ENCODE results near the gene FKBP9. TPM values are rescaled to one million over a fixed set of nuclear protein-coding genes. Genes with fewer than 3 reads are reported as not detected.
"Not testable (repeated sequence)": the region's sequence is repeated elsewhere in the genome, so short reads cannot be mapped to it uniquely, and the experiment has no call there.

FKBP9 gene
- polyA plus RNA-seq, 6 donors from 2014 or later, result 0.44 to 1.00 (median 0.71) TPM; not detected in 1

DNA sequence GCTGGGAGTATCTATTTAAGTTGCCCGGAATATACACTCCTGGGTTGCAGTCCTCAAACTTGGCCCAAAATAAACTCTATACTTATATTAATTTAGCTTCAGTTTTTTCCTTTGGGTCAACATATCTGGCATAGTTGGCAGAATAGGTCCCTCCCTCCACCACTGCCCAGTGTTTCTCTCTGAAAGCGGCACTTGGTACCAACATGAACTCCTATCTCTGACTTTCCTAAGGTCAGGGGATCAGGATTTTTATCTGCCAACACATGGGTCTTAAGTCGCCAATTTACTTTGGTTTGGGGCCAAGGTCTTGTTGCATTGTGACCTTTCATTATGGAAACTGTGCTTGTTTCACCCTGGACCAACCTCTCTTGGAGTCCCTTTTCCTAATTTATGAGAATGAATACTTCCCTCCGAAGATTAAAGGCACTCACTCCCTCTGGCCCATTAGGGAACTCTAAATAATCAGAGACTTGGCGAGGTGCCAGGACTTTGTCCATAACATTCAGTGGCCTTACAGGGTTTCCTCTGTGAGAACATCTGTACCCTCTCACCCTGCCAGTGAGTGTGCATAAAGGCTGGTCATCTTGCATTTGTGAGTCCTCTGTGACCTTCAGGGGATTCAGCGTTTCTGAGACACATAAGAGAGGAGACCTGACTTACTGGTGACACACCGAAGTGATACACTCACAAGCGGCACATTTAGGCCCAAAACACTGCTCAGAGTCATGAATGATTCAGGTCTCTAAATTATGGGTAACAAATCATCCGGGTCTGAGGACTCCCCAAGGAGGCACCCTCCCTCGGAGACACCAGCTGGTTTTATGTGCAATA, 19.7 kb upstream of the FKBP9 start:
- Mint-ChIP-seq H3K4me3 (peak overlapping the region in 1 of 8 donors; percentile 61), H3K27me3 (no peaks in the 10 kb centered on the region), H3K4me1 (peaks cover 19 to 52% (median 28%) of the 10 kb centered on the region in 3 donors), H3K36me3 (no peaks in the 10 kb centered on the region), H3K27ac (no peak overlapping the region), H3K9me3 (no peaks in the 10 kb centered on the region)
- ATAC-seq (ENCODE audit: low read depth in 2 of 2) (no peak), DNase-seq (no peak)

DNA sequence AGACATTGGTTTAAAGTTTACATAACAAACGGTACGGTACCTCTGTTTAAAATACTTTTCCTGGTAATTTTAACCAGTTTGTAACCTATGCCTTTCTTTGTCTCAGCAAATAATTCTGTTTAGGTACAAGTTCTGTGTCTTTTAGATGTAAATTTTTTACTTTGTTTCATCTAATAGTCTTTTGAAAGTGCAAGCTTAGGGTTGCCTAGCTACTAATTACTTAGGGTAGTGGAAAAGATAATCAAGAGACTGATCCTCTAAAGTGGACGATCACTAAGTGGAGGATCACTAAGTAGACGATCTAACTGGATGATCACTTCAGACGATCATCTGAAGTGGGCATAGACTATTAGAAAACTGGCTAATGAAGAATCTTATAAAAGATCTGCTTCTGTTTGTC, 16.1 kb upstream of the FKBP9 start:
- H3K27ac Mint-ChIP-seq, result no peak overlapping the region
- ATAC-seq (ENCODE audit: low read depth in 2 of 2) (no peak), DNase-seq (no peak)
- H3K4me3 Mint-ChIP-seq, result peak overlapping the region in 7 of 8 donors; percentile 94 to 99 (median 98)
- H3K9me3 Mint-ChIP-seq, result peaks cover 0 to 5% (median 0%) of the 10 kb centered on the region in 7 donors
- H3K27me3 Mint-ChIP-seq, result peaks cover 0 to 4% (median 0%) of the 10 kb centered on the region in 3 donors
- no peaks in the 10 kb centered on the region for H3K36me3 Mint-ChIP-seq
- H3K4me1 Mint-ChIP-seq, result peaks cover 19 to 46% (median 23%) of the 10 kb centered on the region in 3 donors

DNA sequence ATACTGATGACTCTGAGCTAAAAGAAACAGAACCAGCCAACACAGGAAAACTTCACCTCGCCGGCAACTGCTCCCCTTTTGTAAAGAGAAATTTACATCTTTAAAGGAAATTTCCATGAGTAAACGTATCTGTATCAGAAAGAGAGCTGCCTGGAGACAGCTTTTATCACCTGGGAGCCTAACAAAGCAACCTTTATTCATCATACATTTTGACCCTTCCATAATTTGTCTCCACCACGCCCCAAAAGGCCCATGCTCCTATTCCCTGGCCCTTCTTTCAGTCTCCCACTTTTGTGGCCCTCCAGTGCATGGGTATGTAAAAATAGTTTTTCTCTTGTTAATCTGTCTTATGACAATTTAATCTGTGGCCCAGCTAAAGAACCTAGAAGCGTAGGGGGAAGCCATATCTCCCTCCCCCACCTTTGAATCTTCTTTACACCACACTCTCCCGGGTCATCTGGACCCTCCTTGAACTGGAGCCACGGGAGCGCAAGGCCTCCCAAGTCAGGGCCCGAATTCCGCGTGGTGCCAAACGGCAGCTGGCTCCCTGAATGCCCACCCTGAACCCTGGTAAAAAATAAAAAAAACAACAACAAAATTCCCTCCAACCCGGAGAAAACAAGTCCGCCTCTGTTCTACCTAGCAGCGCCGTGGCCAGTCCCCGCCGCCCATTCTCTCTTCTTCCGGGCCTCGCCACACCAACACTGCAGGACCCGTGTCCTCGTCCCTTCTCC, 15.4 kb upstream of the FKBP9 start:
- H3K9me3 Mint-ChIP-seq, result peaks cover 0 to 5% (median 0%) of the 10 kb centered on the region in 7 donors
- DNase-seq (no peak), ATAC-seq (ENCODE audit: low read depth in 2 of 2) (no peak)
- H3K4me3 Mint-ChIP-seq, result peak overlapping the region; percentile 94 to 100 (median 98)
- H3K27ac Mint-ChIP-seq, result peak overlapping the region; percentile 46 to 99 (median 94)
- peaks cover 0 to 4% (median 0%) of the 10 kb centered on the region in 3 donors for H3K27me3 Mint-ChIP-seq
- no peaks in the 10 kb centered on the region for H3K36me3 Mint-ChIP-seq
- peaks cover 19 to 39% (median 23%) of the 10 kb centered on the region in 3 donors for H3K4me1 Mint-ChIP-seq

DNA sequence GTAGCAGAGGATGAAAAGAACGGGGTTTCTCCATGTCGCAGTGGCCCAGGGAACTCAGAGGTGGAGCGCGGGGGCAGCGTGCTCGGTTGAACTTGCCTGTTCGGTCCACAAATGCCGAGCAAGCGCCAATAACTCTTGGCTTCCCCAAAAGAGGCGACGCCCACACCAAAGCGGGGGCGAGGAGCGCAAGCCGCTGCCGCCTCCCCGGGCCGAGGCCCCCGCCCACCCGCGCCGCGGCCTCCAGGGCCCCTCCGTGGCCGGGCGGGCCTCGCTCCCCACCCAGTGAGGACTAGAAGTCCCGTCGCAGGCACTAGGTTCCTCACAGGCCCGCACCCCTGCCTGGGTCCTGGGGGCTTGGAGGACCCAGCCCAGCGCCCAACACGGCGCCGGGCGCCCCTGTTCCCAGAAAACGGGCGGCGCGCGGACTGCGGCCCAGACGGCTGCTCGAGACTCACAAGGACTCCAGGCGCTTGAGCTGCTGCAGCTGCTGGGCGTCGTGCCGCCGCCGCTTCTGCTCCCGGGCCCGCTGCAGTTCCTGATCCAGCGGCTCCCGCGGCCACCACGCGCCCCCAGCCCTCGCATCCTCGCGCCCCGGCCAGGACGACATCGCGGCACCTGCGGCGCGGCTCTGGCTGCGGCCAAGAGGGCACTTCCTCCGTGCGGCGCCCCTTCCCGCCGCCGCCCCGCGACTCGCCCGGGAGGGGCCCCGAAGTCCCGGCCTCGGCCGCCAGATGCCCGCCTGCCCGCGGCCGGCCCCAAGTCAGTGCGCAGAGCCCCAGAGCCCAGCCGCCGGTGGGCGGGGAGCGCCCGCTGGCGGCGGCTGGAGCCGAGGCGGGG, 14.6 kb upstream of the FKBP9 start:
- H3K9me3 Mint-ChIP-seq, result peaks cover 0 to 11% (median 5%) of the 10 kb centered on the region in 7 donors
- ATAC-seq (ENCODE audit: low read depth in 2 of 2) (peak; percentile 79 to 82), DNase-seq (peak; percentile 75)
- peak overlapping the region; percentile 94 to 100 (median 98) for H3K4me3 Mint-ChIP-seq
- peak overlapping the region; percentile 46 to 99 (median 94) for H3K27ac Mint-ChIP-seq
- peaks cover 19 to 34% (median 23%) of the 10 kb centered on the region in 3 donors for H3K4me1 Mint-ChIP-seq
- H3K36me3 Mint-ChIP-seq, result peaks cover 0 to under 1% of the 10 kb centered on the region in 2 donors
- peaks cover 0 to 4% (median 0%) of the 10 kb centered on the region in 3 donors for H3K27me3 Mint-ChIP-seq

DNA sequence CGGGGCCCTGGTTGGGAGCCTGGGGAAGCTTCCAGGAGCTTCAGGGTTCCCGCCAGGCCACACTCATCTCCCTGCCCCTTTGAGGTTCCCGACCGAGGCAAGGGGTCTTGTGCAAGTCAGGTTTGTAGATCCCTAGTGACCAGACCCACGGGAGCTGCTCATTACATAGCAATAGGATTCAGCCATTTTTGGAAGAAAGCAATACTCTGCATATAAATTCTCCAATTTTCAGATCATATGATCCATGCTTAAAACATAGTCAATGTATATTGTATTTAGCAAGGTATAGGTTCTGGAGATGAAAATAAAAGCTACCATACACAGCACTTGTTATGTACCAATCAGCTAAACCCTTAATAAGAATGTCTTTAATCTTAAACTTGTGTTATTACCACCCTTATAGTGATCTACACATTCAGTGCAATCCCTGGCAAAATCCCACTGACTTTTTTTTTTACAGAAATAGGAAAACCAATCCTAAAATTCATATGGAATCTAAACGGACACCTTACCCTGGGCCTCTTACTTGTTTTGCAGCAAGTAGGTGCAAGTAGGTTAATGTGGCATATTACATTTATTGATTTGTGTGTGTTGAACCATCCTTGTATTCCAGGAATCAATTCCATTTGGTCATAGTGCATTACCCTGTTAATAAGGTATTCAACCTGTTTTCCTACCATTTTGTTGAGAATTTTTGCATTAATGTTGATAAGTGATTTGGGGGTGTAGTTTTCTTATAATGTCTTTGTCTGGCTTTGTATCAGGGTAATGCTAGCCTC, 13.8 kb upstream of the FKBP9 start:
- no peak for DNase-seq
- ATAC-seq (ENCODE audit: low read depth in 2 of 2), result no peak
- Mint-ChIP-seq H3K4me1 (peaks cover 19 to 26% (median 23%) of the 10 kb centered on the region in 3 donors), H3K27me3 (peaks cover 0 to 5% (median 0%) of the 10 kb centered on the region in 3 donors), H3K36me3 (peaks cover 0 to 8% of the 10 kb centered on the region in 2 donors), H3K9me3 (peaks cover 5 to 19% (median 13%) of the 10 kb centered on the region in 7 donors), H3K27ac (peak overlapping the region in 1 of 6 donors; percentile 27), H3K4me3 (peak overlapping the region; percentile 74 to 99 (median 90))

DNA sequence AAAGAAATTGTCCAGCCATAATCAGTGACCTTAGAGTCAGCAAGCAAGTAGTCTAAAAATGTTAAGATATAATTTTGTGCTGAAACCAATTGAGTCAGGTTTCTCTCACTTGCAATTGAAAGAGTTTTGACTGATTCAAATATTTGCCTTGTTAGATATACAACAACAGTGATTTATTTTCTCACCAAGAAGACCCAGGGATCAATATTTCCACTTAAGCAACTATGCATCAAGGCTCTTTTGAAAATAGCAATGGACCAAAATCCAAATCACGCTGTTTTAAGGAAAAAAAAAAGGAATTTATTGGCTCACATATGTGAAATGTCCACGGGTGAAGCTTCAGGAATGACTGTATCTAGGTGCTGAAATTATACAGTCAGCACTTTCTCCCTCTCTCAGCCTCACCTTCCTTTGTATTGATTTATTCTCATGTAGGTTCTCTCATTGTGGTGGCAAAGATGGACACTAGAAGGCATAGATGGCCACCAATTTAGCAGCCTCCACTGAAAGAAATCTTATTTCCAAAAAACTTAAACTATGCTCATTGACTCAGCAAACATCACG, 9.7 kb upstream of the FKBP9 start:
- ATAC-seq (ENCODE audit: low read depth in 2 of 2) (no peak), DNase-seq (no peak)
- Mint-ChIP-seq H3K4me1 (no peaks in the 10 kb centered on the region), H3K27ac (no peak overlapping the region), H3K36me3 (peaks cover 0 to 15% of the 10 kb centered on the region in 2 donors), H3K4me3 (no peak overlapping the region), H3K27me3 (peaks cover 0 to 8% (median 0%) of the 10 kb centered on the region in 3 donors), H3K9me3 (peaks cover 9 to 24% (median 22%) of the 10 kb centered on the region in 7 donors)

DNA sequence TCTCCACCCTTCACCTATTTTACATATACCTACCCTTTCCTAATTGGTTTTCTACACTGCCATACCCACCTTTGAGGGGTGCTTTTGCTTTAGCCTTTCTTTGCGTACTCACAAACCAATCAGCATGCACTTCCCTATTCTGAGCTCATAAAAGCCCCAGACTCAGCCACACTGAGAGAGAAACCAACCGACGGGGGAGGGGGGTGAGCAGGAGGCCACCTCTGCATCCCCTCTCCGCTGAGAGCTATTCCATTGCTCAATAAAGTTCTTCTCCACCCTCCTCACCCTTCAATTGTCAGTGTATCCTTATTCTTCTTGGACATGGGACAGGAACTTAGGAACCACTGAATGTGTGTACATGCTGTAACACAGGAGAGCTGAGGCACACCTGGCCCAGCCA, 9.0 kb upstream of the FKBP9 start:
- H3K4me3 Mint-ChIP-seq, result no peak overlapping the region
- DNase-seq, result no peak
- peaks cover 0 to 15% of the 10 kb centered on the region in 2 donors for H3K36me3 Mint-ChIP-seq
- ATAC-seq (ENCODE audit: low read depth in 2 of 2), result no peak
- no peaks in the 10 kb centered on the region for H3K4me1 Mint-ChIP-seq
- H3K27ac Mint-ChIP-seq, result no peak overlapping the region
- H3K27me3 Mint-ChIP-seq, result peaks cover 0 to 8% (median 0%) of the 10 kb centered on the region in 3 donors
- peaks cover 9 to 24% (median 22%) of the 10 kb centered on the region in 7 donors for H3K9me3 Mint-ChIP-seq

DNA sequence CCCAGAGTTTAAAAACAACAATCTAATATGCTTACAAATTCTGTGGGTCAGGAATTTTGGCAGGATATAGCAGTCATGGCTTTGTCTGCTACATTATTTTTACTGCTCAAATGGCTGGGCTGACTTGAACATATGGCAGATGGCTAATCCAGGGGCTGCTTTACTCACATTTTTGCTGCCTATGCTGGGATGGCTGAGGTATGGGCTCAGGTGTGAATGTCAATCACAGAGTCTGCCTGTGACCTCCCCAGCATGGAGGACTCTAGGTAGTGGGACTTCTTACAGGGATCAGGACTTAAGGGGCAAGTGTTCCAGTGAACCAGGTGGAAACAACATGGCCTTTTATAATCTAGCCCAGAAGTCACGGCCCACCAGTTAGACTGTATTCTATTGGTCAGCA, 4.4 kb upstream of the FKBP9 start:
- Mint-ChIP-seq H3K27me3 (peaks cover under 1 to 7% (median 3%) of the 10 kb centered on the region in 3 donors), H3K9me3 (peaks cover 9 to 15% (median 11%) of the 10 kb centered on the region in 7 donors), H3K4me3 (no peak overlapping the region), H3K4me1 (peaks cover under 1 to 6% (median 2%) of the 10 kb centered on the region in 3 donors), H3K27ac (no peak overlapping the region), H3K36me3 (peaks cover 0 to 14% of the 10 kb centered on the region in 2 donors)
- ATAC-seq (ENCODE audit: low read depth in 2 of 2) (no peak), DNase-seq (no peak)

DNA sequence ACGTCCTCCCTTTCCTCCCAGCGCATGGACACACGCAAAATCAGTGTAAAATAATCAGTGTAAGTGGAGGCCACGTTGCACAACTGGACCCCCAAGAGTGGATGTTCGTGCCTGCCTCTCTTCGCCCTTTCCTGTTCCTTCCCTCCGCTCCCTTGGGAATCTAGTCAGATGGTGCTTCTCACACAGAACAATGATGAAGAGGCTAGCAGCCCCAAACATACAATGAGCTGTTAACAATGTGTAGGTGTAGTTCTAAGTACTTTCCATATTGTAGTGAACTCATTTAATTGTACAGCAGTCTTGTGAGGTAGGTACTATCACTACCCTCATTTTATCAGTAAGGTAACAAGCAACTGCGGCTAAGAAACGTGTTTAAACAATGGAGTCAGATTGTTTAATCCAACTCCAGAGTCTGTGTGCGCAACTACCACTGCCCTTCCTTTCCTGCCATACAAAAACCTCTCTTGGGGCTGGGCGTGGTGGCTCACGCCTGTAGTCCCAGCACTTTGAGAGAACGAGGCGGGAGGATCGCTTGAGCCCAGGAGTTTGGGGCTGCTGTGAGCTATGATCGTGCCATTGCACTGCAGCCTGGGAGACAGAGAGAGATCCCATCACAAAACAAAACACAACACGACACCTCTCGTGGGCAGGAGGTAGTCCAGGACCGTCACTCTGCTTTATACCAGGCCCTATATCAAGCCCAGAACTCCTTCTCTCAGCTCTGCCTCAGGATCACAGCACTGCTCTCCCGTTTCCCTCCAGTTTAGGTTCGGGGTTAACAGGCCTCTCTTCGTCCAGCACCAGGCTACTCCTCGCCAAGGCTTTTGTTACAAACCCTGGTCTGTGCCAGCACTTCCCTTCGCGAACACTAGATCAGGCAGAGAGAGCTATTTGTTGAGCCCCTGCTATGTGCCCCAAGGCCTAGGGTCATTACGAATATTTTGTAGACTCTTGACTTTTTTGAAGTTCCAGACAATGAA, 1.1 kb downstream of the FKBP9 start:
- peaks cover 4 to 10% (median 9%) of the 10 kb centered on the region in 3 donors for H3K4me1 Mint-ChIP-seq
- no peak for ATAC-seq (ENCODE audit: low read depth in 2 of 2)
- peaks cover 12 to 23% (median 22%) of the 10 kb centered on the region in 3 donors for H3K27me3 Mint-ChIP-seq
- H3K36me3 Mint-ChIP-seq, result peaks cover 0 to 8% of the 10 kb centered on the region in 2 donors
- peak overlapping the region in 2 of 6 donors; percentile 71 to 96 for H3K27ac Mint-ChIP-seq
- H3K4me3 Mint-ChIP-seq, result peak overlapping the region; percentile 72 to 94 (median 88)
- DNase-seq, result no peak
- no peaks in the 10 kb centered on the region for H3K9me3 Mint-ChIP-seq

DNA sequence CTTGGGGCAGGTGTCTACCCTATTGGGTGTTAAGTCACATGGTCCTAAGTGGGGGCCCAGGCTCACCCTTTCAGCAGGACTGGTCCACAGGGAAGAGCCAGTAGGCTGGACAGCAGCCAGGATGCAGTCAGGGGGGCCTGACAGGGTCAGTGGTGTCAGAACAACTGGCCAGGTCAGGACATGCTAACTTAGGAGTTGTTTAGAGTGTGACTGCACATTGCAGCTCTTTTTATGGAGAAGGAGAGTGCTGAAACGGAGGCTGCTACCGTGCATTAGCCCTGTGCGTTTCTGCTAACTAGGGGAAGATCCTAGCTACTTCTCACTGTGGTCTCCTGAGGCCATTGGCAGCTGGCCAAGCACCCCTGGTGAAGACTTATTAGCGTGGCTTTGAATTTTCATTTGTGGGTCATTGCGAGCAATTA, 6.7 kb downstream of the FKBP9 start:
- not testable (repeated sequence) for H3K4me3 Mint-ChIP-seq; H3K9me3 Mint-ChIP-seq; H3K27ac Mint-ChIP-seq; ATAC-seq (ENCODE audit: low read depth in 2 of 2); DNase-seq; H3K36me3 Mint-ChIP-seq
- H3K4me1 Mint-ChIP-seq, result peaks cover 4 to 14% (median 4%) of the 10 kb centered on the region in 3 donors
- H3K27me3 Mint-ChIP-seq, result peaks cover 0 to 12% (median 9%) of the 10 kb centered on the region in 3 donors

Measured in naive B cell (primary cell).